Panc1 (cell line): ENCODE measurements around the gene DHX57. TPM values are rescaled to one million over a fixed set of nuclear protein-coding genes. Genes with fewer than 3 reads are reported as not detected.

Experiments
- ATAC-seq: fragments of 200-7000 bp; cut with Tn5 transposase; 2 replicates; pipeline ENCODE4 v1.9.1; 2020; ENCODE audit warnings: mild to moderate bottlenecking, moderate library complexity
- BruUV-seq: library from RNA; stranded (reverse); fragments of 400-500 nt; replicated peaks from 2 replicates; lab custom pipeline; 2021; lab: Mats Ljungman, UMichigan
- CTCF ChIA-PET: fragments of 300-600 bp; sonication (Branson Sonifier 250); formaldehyde crosslinking; loops from one replicate; lab custom pipeline; 2022; ENCODE audit warnings: antibody characterized with exemption; lab: Charles Lee
- POLR2A ChIA-PET: fragments of 300-600 bp; sonication (Branson Sonifier 250); formaldehyde crosslinking; loops from one replicate; lab custom pipeline; 2022; ENCODE audit warnings: antibody characterized with exemption; lab: Charles Lee
- DNase-seq: peaks from one replicate; pipeline ENCODE4 v3.0.0-alpha.2; 2010; ENCODE audit warnings: low read depth, low spot score
- H3K27ac ChIP-seq: 2 replicates; pipeline ENCODE4 v1.5.1; 2011; ENCODE audit warnings: mild to moderate bottlenecking, low read length, inconsistent platforms
- H3K27me3 ChIP-seq: fragments of 200-500 bp; sonication (Bioruptor generic); 2 replicates; pipeline ENCODE4 v1.6.0; 2014; ENCODE audit warnings: low read length, inconsistent platforms; ENCODE audit not compliant: control insufficient read depth, insufficient read depth
- H3K36me3 ChIP-seq: fragments of 200-500 bp; sonication (Bioruptor generic); 2 replicates; pipeline ENCODE4 v1.5.1; 2014; ENCODE audit warnings: inconsistent platforms, mild to moderate bottlenecking, low read length, moderate library complexity; ENCODE audit not compliant: control insufficient read depth, insufficient read depth
- H3K4me1 ChIP-seq: 2 replicates; pipeline ENCODE4 v1.5.1; 2011; ENCODE audit warnings: inconsistent platforms, mild to moderate bottlenecking, low read length, moderate library complexity; ENCODE audit not compliant: control insufficient read depth, insufficient read depth
- H3K4me3 ChIP-seq, 2 experiments: 2 replicates each; pipeline ENCODE4 v1.5.1; 2011 to 2012; ENCODE audit warnings: low read depth in 2 of 2, low read length in 2 of 2, mild to moderate bottlenecking in 2 of 2, inconsistent platforms in 1 of 2, moderate library complexity in 1 of 2
- H3K9me3 ChIP-seq: fragments of 200-500 bp; sonication (Bioruptor generic); 2 replicates; pipeline ENCODE4 v1.5.1; 2014; ENCODE audit warnings: low read depth, mild to moderate bottlenecking, inconsistent platforms, low read length, moderate library complexity; ENCODE audit not compliant: control insufficient read depth, insufficient read depth
- POLR2AphosphoS5 ChIP-seq: IDR thresholded peaks from 2 replicates; pipeline ENCODE4 v1.6.1; 2012; ENCODE audit warnings: mild to moderate bottlenecking, low read depth, low read length, moderate library complexity
- SIN3A ChIP-seq: IDR thresholded peaks from 2 replicates; pipeline ENCODE4 v1.6.1; 2012; ENCODE audit warnings: low read depth, mild to moderate bottlenecking, low read length, moderate library complexity, borderline replicate concordance; ENCODE audit not compliant: insufficient read depth
- TCF7L2 ChIP-seq: IDR thresholded peaks from 2 replicates; pipeline ENCODE4 v1.6.1; 2011; ENCODE audit warnings: mild to moderate bottlenecking, low read depth, low read length, inconsistent platforms
- in situ Hi-C: cut with HindIII; loops from 2 replicates; pipeline ENCODE4 v1.10.0; 2016; ENCODE audit warnings: low sequenced_read_pairs, low pct_unique_long_range_greater_than_20kb
- intact Hi-C: fragments of 100-400 bp; cut with micrococcal nuclease; formaldehyde crosslinking; loops from one replicate; pipeline ENCODE4 v1.10.0; 2022; ENCODE audit not compliant: unreplicated experiment
- total RNA-seq: library from RNA; stranded (reverse); gene quantifications from one replicate; pipeline ENCODE4 v1.2.1, GENCODE V29; 2021; ENCODE audit not compliant: unreplicated experiment
- TF ChIP-seq, protein P1 (sequence below), 2 experiments: IDR thresholded peaks; 2 replicates each; pipeline ENCODE4 v1.6.1; 2011 to 2012; ENCODE audit warnings: low read depth in 2 of 2, control low read depth in 1 of 2, low read length in 1 of 2, mild to moderate bottlenecking in 1 of 2, moderate library complexity in 1 of 2; ENCODE audit not compliant: insufficient read depth in 1 of 2
- TF ChIP-seq, protein P2 (sequence below): fragments of 450-650 bp; IDR thresholded peaks from 2 replicates; pipeline ENCODE4 v1.5.1; 2017; ENCODE audit warnings: mild to moderate bottlenecking

Gene DHX57
- total RNA-seq, 1 experiment from 2014 or later = 20.6 TPM

DNA sequence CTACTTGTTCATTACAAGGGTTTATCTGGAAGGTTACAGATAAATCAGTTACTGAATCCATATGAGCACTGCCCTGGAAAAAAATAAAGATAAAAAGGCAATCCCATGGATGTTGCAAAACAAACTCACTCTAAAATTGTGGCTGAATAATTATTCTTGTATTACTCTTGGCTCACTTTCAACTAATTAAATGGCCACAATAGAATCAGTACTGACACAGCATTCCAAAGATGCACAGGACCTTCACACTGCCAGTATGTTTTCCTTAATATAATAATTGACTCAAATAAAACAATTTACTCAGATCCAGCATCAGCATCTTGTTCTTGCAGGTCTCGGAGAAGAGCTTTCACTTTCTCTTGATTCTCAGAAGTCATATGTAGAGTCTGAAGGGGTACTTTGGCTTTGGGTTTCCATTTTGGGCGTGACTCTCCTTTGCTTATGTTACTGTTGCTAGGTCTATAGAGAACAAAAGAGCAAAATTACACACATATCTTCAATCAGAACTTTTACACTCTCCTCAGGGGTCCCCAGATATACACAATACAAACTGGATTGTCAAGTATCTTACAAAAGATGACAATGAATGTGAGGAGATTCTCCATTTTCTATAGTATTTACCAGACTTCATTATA, 12.6 kb downstream of the DHX57 start:
- intact Hi-C loops = no loop called here
- in situ Hi-C loops = no loop called here
- Histone ChIP-seq H3K4me3 (no peak overlapping the region), H3K27me3 (no peaks in the 10 kb centered on the region), H3K9me3 (no peaks in the 10 kb centered on the region), H3K4me1 (no peaks in the 10 kb centered on the region), H3K27ac (no peak overlapping the region), H3K36me3 (peaks cover 5% of the 10 kb centered on the region; the same call in 1 of the 2 replicates)
- TF ChIP-seq, protein P1, sequence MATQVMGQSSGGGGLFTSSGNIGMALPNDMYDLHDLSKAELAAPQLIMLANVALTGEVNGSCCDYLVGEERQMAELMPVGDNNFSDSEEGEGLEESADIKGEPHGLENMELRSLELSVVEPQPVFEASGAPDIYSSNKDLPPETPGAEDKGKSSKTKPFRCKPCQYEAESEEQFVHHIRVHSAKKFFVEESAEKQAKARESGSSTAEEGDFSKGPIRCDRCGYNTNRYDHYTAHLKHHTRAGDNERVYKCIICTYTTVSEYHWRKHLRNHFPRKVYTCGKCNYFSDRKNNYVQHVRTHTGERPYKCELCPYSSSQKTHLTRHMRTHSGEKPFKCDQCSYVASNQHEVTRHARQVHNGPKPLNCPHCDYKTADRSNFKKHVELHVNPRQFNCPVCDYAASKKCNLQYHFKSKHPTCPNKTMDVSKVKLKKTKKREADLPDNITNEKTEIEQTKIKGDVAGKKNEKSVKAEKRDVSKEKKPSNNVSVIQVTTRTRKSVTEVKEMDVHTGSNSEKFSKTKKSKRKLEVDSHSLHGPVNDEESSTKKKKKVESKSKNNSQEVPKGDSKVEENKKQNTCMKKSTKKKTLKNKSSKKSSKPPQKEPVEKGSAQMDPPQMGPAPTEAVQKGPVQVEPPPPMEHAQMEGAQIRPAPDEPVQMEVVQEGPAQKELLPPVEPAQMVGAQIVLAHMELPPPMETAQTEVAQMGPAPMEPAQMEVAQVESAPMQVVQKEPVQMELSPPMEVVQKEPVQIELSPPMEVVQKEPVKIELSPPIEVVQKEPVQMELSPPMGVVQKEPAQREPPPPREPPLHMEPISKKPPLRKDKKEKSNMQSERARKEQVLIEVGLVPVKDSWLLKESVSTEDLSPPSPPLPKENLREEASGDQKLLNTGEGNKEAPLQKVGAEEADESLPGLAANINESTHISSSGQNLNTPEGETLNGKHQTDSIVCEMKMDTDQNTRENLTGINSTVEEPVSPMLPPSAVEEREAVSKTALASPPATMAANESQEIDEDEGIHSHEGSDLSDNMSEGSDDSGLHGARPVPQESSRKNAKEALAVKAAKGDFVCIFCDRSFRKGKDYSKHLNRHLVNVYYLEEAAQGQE (IDR thresholded peaks at IDR 0.05; ENCODE audit: insufficient read depth in 1 of 2, low read depth in 2 of 2, low read length in 1 of 2) = no peak
- TF ChIP-seq POLR2AphosphoS5 = no peak
- no peak for TF ChIP-seq TCF7L2
- TF ChIP-seq, protein P2, sequence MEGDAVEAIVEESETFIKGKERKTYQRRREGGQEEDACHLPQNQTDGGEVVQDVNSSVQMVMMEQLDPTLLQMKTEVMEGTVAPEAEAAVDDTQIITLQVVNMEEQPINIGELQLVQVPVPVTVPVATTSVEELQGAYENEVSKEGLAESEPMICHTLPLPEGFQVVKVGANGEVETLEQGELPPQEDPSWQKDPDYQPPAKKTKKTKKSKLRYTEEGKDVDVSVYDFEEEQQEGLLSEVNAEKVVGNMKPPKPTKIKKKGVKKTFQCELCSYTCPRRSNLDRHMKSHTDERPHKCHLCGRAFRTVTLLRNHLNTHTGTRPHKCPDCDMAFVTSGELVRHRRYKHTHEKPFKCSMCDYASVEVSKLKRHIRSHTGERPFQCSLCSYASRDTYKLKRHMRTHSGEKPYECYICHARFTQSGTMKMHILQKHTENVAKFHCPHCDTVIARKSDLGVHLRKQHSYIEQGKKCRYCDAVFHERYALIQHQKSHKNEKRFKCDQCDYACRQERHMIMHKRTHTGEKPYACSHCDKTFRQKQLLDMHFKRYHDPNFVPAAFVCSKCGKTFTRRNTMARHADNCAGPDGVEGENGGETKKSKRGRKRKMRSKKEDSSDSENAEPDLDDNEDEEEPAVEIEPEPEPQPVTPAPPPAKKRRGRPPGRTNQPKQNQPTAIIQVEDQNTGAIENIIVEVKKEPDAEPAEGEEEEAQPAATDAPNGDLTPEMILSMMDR = no peak
- TF ChIP-seq SIN3A = no peak
- ATAC-seq = no peak
- DNase-seq = no peak
- POLR2A ChIA-PET = no interaction called here
- CTCF ChIA-PET = no interaction called here
- no TSS peak for BruUV-seq

DNA sequence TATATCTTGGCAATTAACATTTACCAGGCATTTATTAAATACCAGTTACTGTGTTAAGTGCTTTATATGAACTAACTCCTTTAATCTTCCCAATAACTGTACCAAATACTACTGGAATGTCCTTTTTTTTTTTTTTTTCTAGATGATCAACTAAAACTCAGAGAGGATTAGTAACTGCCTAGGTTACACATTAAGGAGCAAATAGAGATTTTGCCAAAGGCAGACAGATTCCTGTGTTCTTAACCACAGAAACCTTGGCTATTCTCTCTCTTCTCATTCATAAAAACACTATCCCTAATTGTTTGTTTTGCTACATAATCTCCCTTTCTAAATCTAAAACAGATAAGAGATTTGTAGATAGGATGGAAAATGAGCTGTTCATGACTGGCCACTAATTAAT, 13.3 kb downstream of the DHX57 start:
- intact Hi-C loops (no loop called here), in situ Hi-C loops (no loop called here)
- H3K36me3 ChIP-seq = peaks cover 5% of the 10 kb centered on the region; the same call in 1 of the 2 replicates
- ChIA-PET POLR2A (no interaction called here), CTCF (no interaction called here)
- H3K4me3 ChIP-seq = no peak overlapping the region
- TF ChIP-seq, protein P2 = no peak
- TF ChIP-seq TCF7L2 (no peak), POLR2AphosphoS5 (no peak), SIN3A (no peak)
- TF ChIP-seq, protein P1 (IDR thresholded peaks at IDR 0.05; ENCODE audit: insufficient read depth in 1 of 2, low read depth in 2 of 2, low read length in 1 of 2) = no peak
- no peaks in the 10 kb centered on the region for H3K4me1 ChIP-seq
- no peak overlapping the region for H3K27ac ChIP-seq
- BruUV-seq = no TSS peak
- H3K9me3 ChIP-seq = no peaks in the 10 kb centered on the region
- no peak for ATAC-seq
- DNase-seq = no peak
- H3K27me3 ChIP-seq = no peaks in the 10 kb centered on the region
